GM20000 (cell line): Measurements from ENCODE around the gene MPHOSPH6.
A peak's percentile ranks its signal among the peaks of the same experiment; 100 is the strongest.

Source experiments
- DNase-seq: peaks from one replicate; pipeline ENCODE4 v3.0.0; 2012; ENCODE audit warnings: low spot score
- TF ChIP-seq, protein P1 (sequence below): IDR thresholded peaks from 2 replicates; pipeline ENCODE4 v1.5.1; 2012; ENCODE audit warnings: mild to moderate bottlenecking, control low read depth; ENCODE audit errors: extremely low read depth, missing control alignments

Gene MPHOSPH6

DNA sequence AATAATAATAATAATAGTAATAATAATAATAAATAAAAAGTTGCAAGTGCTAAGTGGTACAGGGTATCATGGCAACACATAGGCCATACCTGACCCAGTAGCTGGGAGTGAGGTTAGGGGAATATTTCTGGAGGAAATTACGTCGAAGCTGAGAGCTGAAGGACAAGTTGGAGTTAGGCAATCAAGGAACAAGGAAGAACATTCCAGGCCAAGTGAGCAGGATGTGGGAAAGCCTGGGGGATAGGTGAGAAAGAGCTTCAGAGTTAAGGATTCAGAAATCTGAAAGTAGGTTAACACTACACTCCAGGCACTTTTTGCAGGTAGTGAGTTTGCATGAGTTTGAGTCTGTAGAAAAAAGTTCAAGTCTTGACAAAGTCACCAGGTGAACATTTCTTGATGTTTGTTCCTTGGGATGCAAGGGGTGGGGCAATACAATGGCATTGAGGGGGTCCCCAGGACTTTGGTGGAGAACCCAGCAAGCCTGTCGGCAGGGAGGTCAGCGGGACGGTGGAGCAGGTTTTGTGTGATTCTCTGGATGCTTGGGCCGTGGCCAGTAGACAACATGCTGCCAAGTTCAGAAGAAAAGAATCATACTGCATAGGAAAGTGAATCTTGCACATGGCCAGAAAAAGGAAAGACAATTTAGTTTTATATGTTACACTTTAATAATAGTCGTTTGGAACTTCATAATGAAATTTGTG lies 27.7 kb upstream of the MPHOSPH6 start:
- TF ChIP-seq, protein P1, sequence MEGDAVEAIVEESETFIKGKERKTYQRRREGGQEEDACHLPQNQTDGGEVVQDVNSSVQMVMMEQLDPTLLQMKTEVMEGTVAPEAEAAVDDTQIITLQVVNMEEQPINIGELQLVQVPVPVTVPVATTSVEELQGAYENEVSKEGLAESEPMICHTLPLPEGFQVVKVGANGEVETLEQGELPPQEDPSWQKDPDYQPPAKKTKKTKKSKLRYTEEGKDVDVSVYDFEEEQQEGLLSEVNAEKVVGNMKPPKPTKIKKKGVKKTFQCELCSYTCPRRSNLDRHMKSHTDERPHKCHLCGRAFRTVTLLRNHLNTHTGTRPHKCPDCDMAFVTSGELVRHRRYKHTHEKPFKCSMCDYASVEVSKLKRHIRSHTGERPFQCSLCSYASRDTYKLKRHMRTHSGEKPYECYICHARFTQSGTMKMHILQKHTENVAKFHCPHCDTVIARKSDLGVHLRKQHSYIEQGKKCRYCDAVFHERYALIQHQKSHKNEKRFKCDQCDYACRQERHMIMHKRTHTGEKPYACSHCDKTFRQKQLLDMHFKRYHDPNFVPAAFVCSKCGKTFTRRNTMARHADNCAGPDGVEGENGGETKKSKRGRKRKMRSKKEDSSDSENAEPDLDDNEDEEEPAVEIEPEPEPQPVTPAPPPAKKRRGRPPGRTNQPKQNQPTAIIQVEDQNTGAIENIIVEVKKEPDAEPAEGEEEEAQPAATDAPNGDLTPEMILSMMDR = no peak
- DNase-seq = no peak

DNA sequence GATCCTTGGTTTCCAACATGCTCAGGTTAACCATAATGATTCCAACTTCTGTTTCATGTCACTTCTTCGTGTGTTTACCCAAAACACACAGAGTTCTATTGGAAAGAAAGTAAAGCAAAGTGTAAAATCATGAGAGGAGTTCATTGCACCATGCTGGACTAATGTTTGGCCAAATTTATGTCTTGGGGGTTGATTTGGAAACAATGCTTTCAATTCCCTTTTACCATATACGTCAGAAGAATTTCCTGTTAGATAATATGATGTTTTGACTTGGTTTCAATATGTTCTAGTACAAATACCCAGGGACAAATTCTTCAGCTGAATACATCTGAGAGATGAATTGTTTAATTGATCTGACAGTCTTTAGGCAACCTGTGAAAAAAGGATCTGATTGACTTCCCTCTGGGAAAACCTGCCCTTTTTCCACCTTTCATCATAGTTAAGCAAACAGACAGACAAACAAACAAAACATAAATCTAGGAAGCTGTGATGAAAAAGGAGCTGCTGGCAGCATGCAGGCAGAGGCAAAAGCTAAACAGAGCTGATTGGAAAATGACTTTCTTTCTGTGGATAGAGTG lies 26.0 kb upstream of the MPHOSPH6 start:
- TF ChIP-seq, protein P1 = no peak
- no peak for DNase-seq

DNA sequence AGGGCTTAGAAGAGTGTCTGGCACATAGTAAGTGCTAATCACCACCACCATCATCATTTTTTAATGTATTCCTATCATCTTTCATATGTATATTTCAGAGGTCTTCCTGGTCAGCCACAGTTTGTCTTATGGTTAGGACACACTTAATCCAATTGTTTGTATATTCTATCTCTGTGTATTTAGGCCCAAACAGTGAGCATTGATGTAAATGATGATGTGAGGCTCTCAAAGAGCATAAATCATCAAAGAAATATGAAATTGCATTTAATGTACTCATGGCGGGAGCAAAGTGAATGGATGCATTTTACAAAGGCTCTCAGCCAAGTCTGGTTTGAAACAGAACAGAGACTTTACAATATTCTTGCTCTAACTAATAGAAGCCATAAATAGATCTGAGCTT lies 24.1 kb upstream of the MPHOSPH6 start:
- TF ChIP-seq, protein P1 = no peak
- no peak for DNase-seq

DNA sequence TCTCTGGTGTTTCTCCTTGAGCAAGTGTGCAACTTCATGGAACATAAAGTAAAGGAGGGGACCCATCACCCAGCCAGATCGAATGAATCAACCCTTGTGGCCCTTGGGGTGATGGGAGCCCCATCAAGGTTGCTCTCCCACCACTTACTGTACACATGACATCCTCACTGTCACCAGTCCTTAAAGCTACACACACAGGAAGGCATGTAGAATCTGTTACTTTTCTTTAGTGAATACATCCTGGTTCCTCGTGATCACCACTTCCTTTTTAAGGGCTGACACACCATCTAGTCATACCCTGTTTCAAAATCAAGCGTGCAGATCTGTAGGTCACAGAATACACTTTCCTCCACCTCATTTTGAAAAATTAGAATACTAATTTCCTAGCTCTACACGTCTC lies 22.6 kb upstream of the MPHOSPH6 start:
- TF ChIP-seq, protein P1 = no peak
- no peak for DNase-seq

DNA sequence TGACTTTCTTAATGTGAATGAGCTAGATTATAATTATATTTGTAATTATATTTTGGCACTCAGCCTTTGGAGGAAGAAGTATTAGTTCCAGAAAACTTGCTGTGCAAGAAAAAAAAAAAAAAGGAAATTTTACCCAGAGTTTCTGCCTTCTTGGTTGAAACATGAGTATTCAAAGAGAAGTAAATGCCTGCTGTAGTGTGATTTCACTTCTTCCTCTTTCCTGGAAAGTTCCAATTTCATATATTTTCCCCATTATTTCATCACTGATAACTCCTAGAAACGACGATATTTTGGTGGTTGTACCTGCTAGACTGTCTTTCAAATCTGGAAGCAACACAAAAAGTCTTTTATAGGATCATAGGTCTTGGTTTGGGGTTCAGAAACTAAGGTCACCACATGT lies 20.4 kb upstream of the MPHOSPH6 start:
- TF ChIP-seq, protein P1 = no peak

DNA sequence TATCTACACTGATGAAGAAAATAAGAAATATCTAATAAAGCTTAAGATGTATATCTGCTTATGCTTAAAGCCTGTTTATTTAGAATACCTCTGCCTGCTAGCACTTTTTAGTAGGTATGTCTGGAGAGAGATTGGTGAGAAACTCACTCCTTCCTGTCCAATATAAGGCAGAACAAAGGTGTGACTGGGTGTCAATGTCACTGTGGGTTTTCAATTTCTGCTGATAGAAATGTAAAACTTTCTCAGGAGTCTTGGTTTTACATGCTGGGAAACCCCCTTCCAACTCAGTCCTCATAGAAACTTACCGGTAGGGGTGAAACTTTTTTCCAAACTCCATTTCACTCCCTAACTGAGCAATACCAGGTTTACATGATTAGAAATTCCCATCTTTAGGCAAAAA lies 17.8 kb upstream of the MPHOSPH6 start:
- DNase-seq = peak; percentile 24
- TF ChIP-seq, protein P1 = no peak

More for the DNA sequence above, 20.4 kb upstream of the MPHOSPH6 start:
- DNase-seq = no peak

DNA sequence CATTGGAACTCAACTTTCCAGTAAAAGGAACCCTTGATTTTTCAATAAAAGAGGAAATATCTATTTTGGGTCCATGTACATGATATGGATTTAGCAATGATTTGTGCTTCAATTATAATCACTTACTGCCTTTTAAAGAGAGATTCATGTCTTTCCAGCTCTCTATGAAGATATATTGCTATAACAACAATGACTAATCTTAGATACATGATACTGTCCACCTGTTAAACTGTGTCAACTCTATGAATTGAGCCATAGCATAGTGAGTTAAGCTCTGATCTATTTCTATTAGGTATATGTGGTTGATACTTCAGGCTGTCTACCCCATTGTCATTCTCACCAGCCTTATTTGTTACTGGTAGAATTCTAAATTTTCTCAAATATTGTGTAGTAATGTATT lies 15.0 kb upstream of the MPHOSPH6 start:
- TF ChIP-seq, protein P1 = no peak
- DNase-seq = no peak
